HCT116 (cell line): Measurements from ENCODE around the gene PDE7B. TPM values are rescaled to one million over a fixed set of nuclear protein-coding genes. Genes with fewer than 3 reads are reported as not detected.

Experiments
- ATAC-seq: fragments of 200-7000 bp; cut with Tn5 transposase; 2 replicates; pipeline ENCODE4 v1.9.1; 2020; ENCODE audit warnings: mild to moderate bottlenecking, moderate library complexity
- BruUV-seq: library from RNA; stranded (reverse); fragments of 400-500 nt; replicated peaks from 2 replicates; lab custom pipeline; 2021; lab: Mats Ljungman, UMichigan
- CTCF ChIA-PET: fragments of 300-600 bp; sonication (Branson Sonifier 250); formaldehyde crosslinking; loops from one replicate; lab custom pipeline; 2021; ENCODE audit warnings: antibody characterized with exemption; lab: Charles Lee
- POLR2A ChIA-PET: fragments of 300-600, 350-600 bp; sonication (Branson Sonifier 250); formaldehyde crosslinking; loops from one replicate; lab custom pipeline; 2021; ENCODE audit warnings: antibody characterized with exemption; lab: Charles Lee
- RAD21 ChIA-PET, 2 experiments: fragments of 300-600 bp; sonication (Branson Sonifier 250); formaldehyde crosslinking; loops; one replicate each; lab custom pipeline; 2023; ENCODE audit warnings: low total read pairs in 2 of 2; ENCODE audit not compliant: uncharacterized antibody in 2 of 2, unreplicated experiment in 2 of 2, low non-redundant PET in 1 of 2; lab: Charles Lee
- DNase-seq: peaks from one replicate; pipeline ENCODE4 v3.0.0-alpha.2; 2010; ENCODE audit warnings: low read depth, low spot score
- H2AFZ ChIP-seq: fragments of 200-600 bp; shearing (Covaris generic), sonication (generic); 2 replicates; pipeline ENCODE4 v1.6.1; 2017; ENCODE audit warnings: low read depth, mixed run types, mixed read lengths, antibody characterized with exemption, low read length; ENCODE audit not compliant: poor library complexity, severe bottlenecking
- H3K27ac ChIP-seq: 2 replicates; pipeline ENCODE4 v1.5.1; 2012; ENCODE audit warnings: low read depth, low read length
- H3K27me3 ChIP-seq: fragments of 200-600 bp; sonication (generic); 2 replicates; pipeline ENCODE4 v1.6.1; 2016; ENCODE audit warnings: mixed run types, low read length, mixed read lengths; ENCODE audit not compliant: insufficient read depth
- H3K36me3 ChIP-seq, 2 experiments: fragments of 200-500 bp in 1 of 2; fragments of 200-600 bp in 1 of 2; sonication (Bioruptor generic) in 1 of 2; sonication (generic) in 1 of 2; 2 replicates each; pipeline versions ENCODE4 v1.5.1 to v1.6.1; 2014 to 2016; ENCODE audit warnings: low read length in 2 of 2, inconsistent platforms in 1 of 2, mixed read lengths in 1 of 2, mixed run types in 1 of 2; ENCODE audit not compliant: insufficient read depth in 2 of 2, control insufficient read depth in 1 of 2
- H3K4me1 ChIP-seq, 2 experiments: fragments of 200-600 bp in 1 of 2; sonication (generic) in 1 of 2; 2 replicates each; pipeline versions ENCODE4 v1.5.1 to v1.6.1; 2012 to 2017; ENCODE audit warnings: low read length in 2 of 2, inconsistent platforms in 1 of 2, mild to moderate bottlenecking in 1 of 2, mixed read lengths in 1 of 2, mixed run types in 1 of 2, moderate library complexity in 1 of 2; ENCODE audit not compliant: insufficient read depth in 2 of 2, control insufficient read depth in 1 of 2
- H3K4me2 ChIP-seq: fragments of 200-600 bp; sonication (generic); 2 replicates; pipeline ENCODE4 v1.6.1; 2017; ENCODE audit warnings: mixed run types, low read length, mixed read lengths
- H3K4me3 ChIP-seq, 2 experiments: fragments of 200-600 bp in 1 of 2; sonication (generic) in 1 of 2; replicated peaks in 1 of 2; 2 replicates each; pipeline ENCODE4 v1.5.1; 2011 to 2016; ENCODE audit warnings: low read length in 2 of 2, control low read depth in 1 of 2, low read depth in 1 of 2, mild to moderate bottlenecking in 1 of 2, mixed read lengths in 1 of 2, mixed run types in 1 of 2
- H3K79me2 ChIP-seq: fragments of 200-600 bp; sonication (generic); 2 replicates; pipeline ENCODE4 v1.6.1; 2017; ENCODE audit warnings: mild to moderate bottlenecking, mixed run types, low read length, moderate library complexity, mixed read lengths; ENCODE audit not compliant: insufficient read depth
- H3K9ac ChIP-seq: fragments of 200-600 bp; sonication (generic); 2 replicates; pipeline ENCODE4 v1.6.1; 2016; ENCODE audit warnings: low read length, mixed read lengths
- H3K9me2 ChIP-seq: fragments of 200-600 bp; sonication (generic), shearing (Covaris generic); 2 replicates; pipeline ENCODE4 v1.6.1; 2017; ENCODE audit warnings: mixed run types, mild to moderate bottlenecking, moderate library complexity; ENCODE audit not compliant: insufficient read depth
- H3K9me3 ChIP-seq, 2 experiments: fragments of 200-500 bp in 1 of 2; fragments of 200-600 bp in 1 of 2; sonication (Bioruptor generic) in 1 of 2; sonication (generic) in 1 of 2; 2 replicates each; pipeline ENCODE4 v1.6.1; 2014 to 2017; ENCODE audit warnings: low read length in 2 of 2, mixed read lengths in 2 of 2, inconsistent platforms in 1 of 2, low read depth in 1 of 2, mild to moderate bottlenecking in 1 of 2, mixed run types in 1 of 2, moderate library complexity in 1 of 2; ENCODE audit not compliant: control insufficient read depth in 1 of 2, insufficient read depth in 1 of 2
- H4K20me1 ChIP-seq: fragments of 200-600 bp; sonication (generic), shearing (Covaris generic); 2 replicates; pipeline ENCODE4 v1.6.1; 2017; ENCODE audit warnings: mixed run types, mild to moderate bottlenecking, moderate library complexity; ENCODE audit not compliant: insufficient read depth
- CBX3 ChIP-seq: IDR thresholded peaks from 2 replicates; pipeline ENCODE4 v1.6.1; 2012; ENCODE audit warnings: low read depth
- EGR1 ChIP-seq: IDR thresholded peaks from 2 replicates; pipeline ENCODE4 v1.6.1; 2012; ENCODE audit warnings: low read depth
- POLR2AphosphoS5 ChIP-seq: IDR thresholded peaks from 2 replicates; pipeline ENCODE4 v1.6.1; 2011; ENCODE audit warnings: mild to moderate bottlenecking, low read depth, low read length, moderate library complexity
- SIN3A ChIP-seq: IDR thresholded peaks from 2 replicates; pipeline ENCODE4 v1.6.1; 2012; ENCODE audit warnings: low read depth
- intact Hi-C: fragments of 100-400 bp; cut with micrococcal nuclease; formaldehyde crosslinking; loops from 2 replicates; pipeline ENCODE4 v1.10.0; 2022
- total RNA-seq: library from RNA; stranded (reverse); gene quantifications from one replicate; pipeline ENCODE4 v1.2.1, GENCODE V29; 2021; ENCODE audit not compliant: unreplicated experiment
- TF ChIP-seq, protein P1 (sequence below), 3 experiments: fragments of 200-600 bp in 1 of 3; sonication (generic) in 1 of 3; IDR thresholded peaks in 2 of 3; conservative IDR thresholded peaks in 1 of 3; 2 replicates each; pipeline ENCODE4 v1.5.1; 2012 to 2017; ENCODE audit warnings: low read depth in 2 of 3, low read length in 2 of 3, antibody characterized with exemption in 1 of 3, borderline replicate concordance in 1 of 3, control low read depth in 1 of 3, mild to moderate bottlenecking in 1 of 3, mixed read lengths in 1 of 3, mixed run types in 1 of 3, moderate library complexity in 1 of 3; ENCODE audit not compliant: insufficient read depth in 1 of 3
- TF ChIP-seq, protein P2 (sequence below): IDR thresholded peaks from 2 replicates; pipeline ENCODE4 v1.6.1; 2011; ENCODE audit warnings: mild to moderate bottlenecking, low read length, moderate library complexity; ENCODE audit not compliant: insufficient replicate concordance; ENCODE audit errors: extremely low read depth

The PDE7B gene
- total RNA-seq, 1 experiment from 2014 or later = 0.61 TPM

DNA sequence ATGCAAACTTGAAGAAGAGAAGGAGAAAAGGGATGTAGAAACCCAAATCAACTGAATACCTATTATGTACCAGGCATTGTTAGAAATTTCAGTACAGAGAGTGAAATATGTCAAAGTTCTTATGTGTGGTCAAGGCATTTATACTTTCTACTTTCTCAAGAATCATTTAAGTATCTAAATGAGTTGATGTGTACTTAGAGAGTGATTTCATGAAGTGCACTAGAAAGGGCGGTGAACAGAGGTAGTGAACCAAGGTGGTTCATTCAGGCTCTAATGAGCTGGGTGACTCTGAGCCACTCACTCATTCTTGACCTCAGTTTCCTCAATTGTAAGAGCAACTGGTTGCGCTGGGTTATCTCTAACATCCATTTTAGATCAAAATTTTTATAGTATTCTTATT is 3.3 kb downstream of the PDE7B start:
- no peak overlapping the region for H3K9ac ChIP-seq
- H3K4me2 ChIP-seq = no peak overlapping the region
- no peaks in the 10 kb centered on the region for H3K79me2 ChIP-seq
- POLR2A ChIA-PET = no interaction called here
- no peaks in the 10 kb centered on the region for H3K9me2 ChIP-seq
- TF ChIP-seq, protein P1, sequence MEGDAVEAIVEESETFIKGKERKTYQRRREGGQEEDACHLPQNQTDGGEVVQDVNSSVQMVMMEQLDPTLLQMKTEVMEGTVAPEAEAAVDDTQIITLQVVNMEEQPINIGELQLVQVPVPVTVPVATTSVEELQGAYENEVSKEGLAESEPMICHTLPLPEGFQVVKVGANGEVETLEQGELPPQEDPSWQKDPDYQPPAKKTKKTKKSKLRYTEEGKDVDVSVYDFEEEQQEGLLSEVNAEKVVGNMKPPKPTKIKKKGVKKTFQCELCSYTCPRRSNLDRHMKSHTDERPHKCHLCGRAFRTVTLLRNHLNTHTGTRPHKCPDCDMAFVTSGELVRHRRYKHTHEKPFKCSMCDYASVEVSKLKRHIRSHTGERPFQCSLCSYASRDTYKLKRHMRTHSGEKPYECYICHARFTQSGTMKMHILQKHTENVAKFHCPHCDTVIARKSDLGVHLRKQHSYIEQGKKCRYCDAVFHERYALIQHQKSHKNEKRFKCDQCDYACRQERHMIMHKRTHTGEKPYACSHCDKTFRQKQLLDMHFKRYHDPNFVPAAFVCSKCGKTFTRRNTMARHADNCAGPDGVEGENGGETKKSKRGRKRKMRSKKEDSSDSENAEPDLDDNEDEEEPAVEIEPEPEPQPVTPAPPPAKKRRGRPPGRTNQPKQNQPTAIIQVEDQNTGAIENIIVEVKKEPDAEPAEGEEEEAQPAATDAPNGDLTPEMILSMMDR (IDR thresholded peaks at IDR 0.05 in 2 of 3, conservative IDR thresholded peaks at IDR 0.05 in 1 of 3; ENCODE audit: borderline replicate concordance in 1 of 3, insufficient read depth in 1 of 3, low read depth in 2 of 3, low read length in 2 of 3) = no peak
- TF ChIP-seq CBX3 (no peak), POLR2AphosphoS5 (no peak), EGR1 (no peak), SIN3A (no peak)
- TF ChIP-seq, protein P2, sequence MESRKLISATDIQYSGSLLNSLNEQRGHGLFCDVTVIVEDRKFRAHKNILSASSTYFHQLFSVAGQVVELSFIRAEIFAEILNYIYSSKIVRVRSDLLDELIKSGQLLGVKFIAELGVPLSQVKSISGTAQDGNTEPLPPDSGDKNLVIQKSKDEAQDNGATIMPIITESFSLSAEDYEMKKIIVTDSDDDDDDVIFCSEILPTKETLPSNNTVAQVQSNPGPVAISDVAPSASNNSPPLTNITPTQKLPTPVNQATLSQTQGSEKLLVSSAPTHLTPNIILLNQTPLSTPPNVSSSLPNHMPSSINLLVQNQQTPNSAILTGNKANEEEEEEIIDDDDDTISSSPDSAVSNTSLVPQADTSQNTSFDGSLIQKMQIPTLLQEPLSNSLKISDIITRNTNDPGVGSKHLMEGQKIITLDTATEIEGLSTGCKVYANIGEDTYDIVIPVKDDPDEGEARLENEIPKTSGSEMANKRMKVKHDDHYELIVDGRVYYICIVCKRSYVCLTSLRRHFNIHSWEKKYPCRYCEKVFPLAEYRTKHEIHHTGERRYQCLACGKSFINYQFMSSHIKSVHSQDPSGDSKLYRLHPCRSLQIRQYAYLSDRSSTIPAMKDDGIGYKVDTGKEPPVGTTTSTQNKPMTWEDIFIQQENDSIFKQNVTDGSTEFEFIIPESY = no peak
- TF ChIP-seq, all 23 proteins: peak for 0
- intact Hi-C loops = no loop called here
- no TSS peak for BruUV-seq
- CTCF ChIA-PET = no interaction called here
- H3K4me1 ChIP-seq = no peaks in the 10 kb centered on the region
- no peaks in the 10 kb centered on the region for H4K20me1 ChIP-seq
- H3K9me3 ChIP-seq = no peaks in the 10 kb centered on the region
- no peaks in the 10 kb centered on the region for H3K36me3 ChIP-seq
- H2AFZ ChIP-seq = no peak overlapping the region
- ATAC-seq = no peak
- H3K27me3 ChIP-seq = no peaks in the 10 kb centered on the region
- no peak overlapping the region for H3K4me3 ChIP-seq
- no peak for DNase-seq
- no peak overlapping the region for H3K27ac ChIP-seq
- RAD21 ChIA-PET = no interaction called here
